ENCODE measurements around the gene KRT26.

DNA sequence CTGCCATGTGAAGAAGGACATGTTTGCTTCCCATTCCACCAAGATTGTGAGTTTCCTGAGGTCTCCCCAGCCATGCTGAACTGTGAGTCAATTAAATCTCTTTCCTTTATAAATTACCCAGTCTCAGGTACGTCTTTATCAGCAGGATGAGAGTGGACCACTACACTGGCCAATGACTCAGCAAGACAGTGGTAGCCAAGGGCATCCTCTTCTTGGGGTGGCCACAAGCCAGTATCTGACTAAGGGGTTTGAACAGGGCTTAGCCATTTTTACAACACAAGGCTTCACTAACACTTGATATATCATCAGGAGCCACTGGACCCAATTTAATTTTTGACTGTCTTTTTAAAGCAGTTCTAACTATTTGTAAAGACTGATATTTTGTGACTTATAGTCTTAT, 47.3 kb downstream of the KRT26 start:
- TF ChIP-seq POLR2A (IDR thresholded peaks at IDR 0.05; ENCODE audit: low read length) (no peak), GATA1 (IDR thresholded peaks at IDR 0.05; ENCODE audit: low read depth, low read length) (no peak)
